NCI-H774 (cell line): Measurements from ENCODE around the gene ADGRD2.

Experiments used
- DNase-seq: peaks from one replicate; lab custom pipeline; 2025; lab: John Stamatoyannopoulos, UW

Gene ADGRD2

DNA sequence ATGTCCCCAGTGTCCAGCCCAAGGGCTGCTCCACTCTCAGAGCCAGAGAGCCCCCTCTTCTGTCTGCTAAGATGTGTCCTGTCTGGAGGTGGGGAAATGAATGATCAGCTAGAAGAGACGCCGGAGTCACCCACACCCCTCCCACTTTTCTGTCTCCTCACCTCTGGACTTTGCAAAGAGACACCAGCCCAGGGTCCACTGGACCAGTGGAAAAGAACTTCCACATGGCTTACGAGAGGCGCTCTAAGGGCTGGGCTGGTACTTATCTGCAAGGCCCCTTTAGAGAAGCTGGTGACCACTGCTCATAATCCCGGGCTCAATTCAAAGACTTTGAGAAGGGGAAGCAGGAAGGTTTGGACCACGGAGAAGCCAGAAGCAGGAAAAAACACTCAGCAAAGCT, 47.8 kb downstream of the ADGRD2 start:
- no peak for DNase-seq

- no peak for DNase-seq
Observed at GRCh38 chr9:124498499-124499146, 48.4 kb downstream of the ADGRD2 start.

DNA sequence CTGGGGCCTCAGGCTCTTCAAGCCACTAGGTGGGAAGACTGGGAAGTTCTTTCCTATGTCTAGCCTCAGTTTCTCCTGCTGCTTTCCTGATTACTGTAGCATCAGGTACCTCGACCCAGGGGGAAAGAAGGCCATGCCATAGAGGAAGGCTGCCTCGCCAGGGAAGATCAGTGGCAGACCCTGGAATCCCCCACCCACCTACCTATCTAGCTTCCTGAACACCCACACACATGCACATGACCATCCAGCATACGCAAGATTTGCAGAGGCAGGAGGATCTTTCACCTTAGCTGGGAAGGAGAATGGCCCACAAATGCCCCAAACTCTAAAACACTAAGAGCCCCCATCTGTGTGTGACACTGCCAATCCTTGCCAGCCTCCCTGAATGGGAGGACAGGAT, 49.0 kb downstream of the ADGRD2 start:
- DNase-seq: no peak

DNA sequence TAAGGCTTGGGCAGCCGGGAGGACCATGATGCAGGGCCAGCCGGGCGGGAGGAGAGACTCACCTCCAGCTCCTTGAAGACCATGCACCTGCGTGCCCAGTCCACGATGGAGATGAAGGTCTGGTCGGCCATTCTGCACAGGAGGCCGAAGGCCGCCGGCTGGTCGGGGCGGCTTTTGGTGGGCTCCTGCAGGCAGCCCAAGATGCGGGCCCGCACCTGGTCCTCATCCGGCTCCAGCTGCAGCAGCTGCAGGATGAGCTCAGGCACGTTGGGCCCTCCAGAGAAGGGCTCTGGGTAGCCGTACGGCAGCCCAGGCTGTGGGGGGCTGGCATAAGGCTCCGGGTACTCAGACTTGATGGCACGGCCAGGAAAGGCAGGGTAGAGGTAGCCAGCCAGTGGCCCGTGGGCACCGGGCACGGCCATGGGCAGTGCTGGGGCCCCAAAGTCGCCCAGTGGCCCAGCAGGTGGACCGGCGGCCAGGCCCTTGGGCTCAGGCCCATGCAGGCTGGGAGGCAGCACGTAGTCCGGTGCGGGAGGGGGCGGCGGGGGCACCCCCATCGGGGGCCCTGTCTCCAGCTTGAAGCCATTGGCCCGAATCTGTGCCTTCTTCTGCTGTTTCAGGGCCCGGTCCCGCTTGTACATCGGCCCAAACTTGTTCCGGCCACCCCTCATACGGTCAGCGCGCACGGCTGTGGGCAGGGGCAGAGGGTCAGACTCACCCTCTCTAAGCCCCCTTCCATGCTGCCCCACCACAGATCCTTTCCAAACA, 50.0 kb downstream of the ADGRD2 start:
- no peak for DNase-seq

DNA sequence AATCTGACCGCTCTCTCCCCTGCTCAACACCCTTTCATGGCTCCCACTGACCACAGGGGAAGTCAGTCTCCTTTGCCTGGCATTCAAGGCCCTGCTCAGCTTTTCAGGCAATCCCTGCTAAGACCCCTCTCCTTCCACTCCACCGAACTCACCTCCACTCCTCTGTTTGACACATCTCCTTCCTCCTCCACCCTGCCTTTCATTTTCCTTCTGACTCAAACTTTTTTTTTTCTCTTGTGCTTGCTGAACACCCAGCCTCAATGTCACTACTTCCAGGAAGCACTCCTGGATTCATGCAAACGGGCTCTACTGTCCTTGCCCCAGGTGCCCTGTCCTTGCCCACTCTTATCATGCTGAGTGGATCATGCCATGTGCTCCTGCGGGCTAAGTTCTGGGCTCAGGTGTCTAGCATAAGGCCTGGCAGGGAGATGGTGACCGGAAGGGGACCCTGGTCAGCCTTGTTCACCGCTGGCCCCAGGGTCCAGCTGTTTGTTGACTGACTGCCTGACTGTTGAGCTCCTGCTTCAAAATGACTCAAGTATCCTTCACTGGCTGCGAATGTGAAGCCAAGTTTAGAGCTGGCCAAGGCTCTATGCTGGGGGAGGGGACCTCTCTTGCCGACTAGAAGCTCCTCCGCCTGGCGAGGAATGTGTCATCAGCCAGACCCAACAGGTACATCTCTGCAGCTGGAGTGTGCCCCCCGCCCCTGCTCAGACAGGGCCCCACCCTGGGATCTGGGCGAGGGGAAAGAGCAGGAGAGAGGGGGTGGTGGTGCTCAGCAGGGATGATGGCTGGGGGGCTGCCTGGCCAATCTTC, 50.8 kb downstream of the ADGRD2 start:
- DNase-seq: no peak

DNA sequence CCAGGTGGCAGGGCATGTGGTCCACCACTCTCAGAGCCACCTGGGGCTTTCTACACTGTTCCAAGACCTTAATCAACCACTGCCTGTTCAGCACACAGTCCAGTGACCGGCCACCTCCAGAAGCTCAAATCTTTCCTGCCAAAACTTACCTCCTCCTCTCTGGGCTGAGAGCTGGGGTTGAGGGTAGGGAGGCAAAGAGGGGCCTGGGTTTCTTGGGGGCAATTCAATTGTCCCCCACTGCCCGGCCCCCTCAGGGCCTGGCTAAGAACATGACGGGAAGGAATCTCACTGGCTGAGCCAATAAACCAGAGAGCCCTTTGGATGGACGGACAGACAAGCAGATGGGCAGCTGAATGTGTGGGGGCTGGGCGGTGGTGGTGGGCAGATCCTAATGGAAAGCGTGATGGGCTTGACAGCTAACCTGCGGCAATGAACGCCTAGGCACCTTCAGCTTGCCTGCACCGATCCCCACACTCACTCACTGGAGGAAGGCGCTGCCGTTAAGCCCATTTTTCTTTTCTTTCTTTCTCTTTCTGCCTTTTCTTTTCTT, 51.6 kb downstream of the ADGRD2 start:
- DNase-seq: no peak

GRCh38 chr9:124502711-124503702, 52.8 kb downstream of the ADGRD2 start:
- no peak for DNase-seq

DNA sequence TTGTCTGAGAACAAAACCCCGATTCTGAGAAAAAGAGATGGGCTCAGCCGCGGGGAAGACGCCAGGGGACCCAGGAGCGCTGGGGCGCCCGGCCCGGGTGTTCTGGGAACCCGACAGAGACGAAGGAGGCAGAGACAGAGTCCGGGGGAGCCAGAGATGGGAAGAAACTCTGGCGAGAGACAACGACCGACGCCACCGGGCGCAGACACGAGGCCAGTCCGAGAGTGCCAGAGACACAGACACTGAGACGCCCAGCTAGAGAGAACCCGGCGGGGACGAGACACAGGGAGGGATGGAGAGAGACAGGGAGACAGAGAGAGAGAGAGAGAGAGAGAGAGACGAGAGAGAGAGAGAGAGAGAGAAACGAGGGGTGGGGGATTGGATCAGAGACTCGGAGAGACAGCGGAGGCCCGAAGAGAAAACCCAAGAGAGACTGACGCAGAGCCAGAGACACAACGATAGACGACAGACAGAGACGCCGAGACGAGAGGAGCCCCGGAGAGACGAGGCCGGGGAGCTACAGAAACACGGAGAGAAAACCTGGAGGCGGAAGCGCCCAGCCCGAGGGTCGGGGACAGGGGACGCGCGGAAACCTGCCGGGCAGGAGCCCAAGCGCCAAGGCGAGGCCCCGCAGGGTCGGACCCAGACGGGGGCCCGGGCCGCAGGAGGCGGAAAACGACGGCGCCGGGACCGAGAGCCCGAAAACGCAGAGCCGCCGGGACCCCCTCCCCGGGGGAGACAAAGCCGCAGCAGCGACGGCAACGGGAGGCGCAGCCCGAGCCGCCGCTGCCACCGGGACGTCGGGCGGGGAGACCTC, 53.7 kb downstream of the ADGRD2 start:
- no peak for DNase-seq

GRCh38 chr9:124504530-124505005, 54.3 kb downstream of the ADGRD2 start:
- no peak for DNase-seq

DNA sequence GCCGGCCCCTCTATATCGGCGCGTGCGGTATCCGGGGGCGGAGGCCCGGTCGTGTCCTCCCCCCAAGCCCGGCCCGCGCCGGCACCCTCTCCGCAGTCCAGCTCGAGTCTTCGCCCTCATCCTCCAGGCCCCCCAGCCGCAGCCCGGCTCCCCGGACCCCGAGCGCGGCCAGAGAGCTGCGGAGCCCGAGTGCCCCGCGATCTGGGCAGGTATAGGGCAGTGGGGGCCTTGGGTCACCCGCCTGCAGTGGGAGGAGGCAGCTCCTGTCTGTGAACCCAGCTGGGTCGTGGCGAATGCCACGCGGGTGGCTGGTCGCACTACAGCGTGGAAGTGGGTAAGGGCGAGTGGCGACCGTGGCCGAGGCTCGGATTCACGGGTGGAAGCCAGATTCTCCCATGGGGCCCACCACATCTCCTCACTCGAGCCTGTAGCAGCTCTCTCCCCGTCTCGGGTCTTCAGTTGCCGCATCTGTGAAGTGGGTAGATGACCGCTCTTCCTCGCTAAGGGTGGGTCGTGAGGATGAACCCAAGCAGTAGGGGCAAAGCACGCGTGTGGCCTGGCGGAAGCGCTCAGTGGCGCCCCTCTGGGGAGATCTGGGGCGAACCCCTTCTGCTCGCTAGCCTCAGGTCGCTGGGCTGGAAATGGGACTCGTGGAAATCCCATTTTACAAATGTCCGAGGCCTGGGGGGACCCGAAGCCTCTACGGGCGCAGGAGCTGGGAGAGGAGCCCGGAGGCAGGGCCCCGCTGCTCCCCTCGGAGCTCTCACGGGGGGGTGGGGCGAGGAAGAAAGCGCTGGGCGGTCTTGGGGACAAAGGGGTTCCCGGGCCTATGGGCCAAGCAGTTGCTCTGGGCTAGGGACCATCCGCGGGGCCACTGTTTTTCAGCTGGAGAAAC, 55.0 kb downstream of the ADGRD2 start:
- DNase-seq: no peak

DNA sequence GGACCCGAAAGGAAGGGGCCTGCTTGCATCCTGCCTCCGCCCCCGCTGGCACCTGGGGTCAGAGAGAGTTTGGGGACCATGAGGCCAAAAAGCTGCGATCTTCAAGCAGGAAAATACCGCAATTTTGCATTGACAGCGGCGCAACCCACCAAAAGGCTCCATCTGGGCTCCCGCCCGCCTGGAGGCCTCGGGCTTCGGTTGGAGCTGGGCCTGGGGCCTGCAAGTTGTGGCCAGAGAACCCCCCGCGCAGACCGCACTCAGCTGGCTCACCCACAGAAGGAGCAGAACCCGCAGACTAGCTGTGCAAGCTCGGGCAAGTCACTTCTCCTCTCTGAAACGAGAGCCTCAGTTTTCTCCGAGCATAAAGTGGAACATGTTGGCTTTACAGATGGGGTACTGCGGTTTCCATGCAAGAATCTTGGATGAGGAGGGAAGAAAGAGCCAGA, 55.7 kb downstream of the ADGRD2 start:
- DNase-seq: no peak

- DNase-seq: no peak
Observed at GRCh38 chr9:124506433-124506832, 56.2 kb downstream of the ADGRD2 start.

DNA sequence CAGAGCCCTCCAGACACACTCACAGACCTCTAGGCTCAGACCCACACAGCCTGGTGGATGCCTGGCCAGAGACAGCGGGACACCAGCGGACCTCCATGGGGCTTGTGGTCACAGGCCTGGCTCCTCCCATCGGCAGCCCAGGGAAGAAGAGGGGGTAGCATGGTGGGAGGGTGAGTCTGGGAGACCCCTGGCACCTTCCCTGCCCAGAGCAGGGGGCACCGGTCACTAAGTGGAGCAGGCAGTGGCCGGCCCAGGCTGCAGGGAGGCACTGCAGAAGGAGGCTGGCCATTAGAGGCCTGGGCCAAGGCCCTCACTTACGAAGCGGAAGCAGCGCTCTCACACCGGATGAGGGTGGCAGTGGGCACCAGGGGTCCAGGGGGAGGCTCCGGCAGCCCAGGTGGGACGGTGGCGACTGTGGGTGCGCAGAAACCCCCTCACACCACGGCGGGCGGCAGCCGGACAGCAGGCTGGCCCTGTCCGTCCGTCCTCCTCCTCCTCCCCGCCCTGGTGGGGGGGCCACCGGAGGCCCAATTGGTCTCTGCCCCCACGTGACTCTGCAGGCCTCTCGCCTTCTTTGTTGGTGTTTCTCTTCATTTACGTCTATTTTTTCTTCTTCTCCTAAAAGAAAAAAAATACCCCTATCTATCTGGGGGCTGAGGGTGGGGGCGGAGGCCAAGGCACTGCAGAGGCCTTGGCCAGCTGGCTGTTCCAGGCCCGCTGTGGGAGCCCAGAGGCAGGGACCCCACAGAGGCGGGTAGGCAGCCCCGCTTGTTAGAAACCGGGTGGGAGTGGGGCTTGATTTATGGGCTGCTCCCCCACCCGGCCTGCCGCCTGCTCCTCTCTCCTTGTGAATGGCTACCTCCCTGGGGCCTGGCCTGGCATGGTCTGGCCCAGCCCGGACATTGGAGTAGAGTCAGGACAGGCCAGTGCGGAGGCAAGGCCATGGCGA, 57.0 kb downstream of the ADGRD2 start, which contains the start of gene NR5A1:
Gene NR5A1 (minus strand): TSS at position 469 of the 949 bp plus-strand sequence. CDS start 4,004 bp downstream, outside the sequence.
- DNase-seq: no peak

GRCh38 chr9:124507880-124508423, 57.7 kb downstream of the ADGRD2 start:
- no peak for DNase-seq

DNA sequence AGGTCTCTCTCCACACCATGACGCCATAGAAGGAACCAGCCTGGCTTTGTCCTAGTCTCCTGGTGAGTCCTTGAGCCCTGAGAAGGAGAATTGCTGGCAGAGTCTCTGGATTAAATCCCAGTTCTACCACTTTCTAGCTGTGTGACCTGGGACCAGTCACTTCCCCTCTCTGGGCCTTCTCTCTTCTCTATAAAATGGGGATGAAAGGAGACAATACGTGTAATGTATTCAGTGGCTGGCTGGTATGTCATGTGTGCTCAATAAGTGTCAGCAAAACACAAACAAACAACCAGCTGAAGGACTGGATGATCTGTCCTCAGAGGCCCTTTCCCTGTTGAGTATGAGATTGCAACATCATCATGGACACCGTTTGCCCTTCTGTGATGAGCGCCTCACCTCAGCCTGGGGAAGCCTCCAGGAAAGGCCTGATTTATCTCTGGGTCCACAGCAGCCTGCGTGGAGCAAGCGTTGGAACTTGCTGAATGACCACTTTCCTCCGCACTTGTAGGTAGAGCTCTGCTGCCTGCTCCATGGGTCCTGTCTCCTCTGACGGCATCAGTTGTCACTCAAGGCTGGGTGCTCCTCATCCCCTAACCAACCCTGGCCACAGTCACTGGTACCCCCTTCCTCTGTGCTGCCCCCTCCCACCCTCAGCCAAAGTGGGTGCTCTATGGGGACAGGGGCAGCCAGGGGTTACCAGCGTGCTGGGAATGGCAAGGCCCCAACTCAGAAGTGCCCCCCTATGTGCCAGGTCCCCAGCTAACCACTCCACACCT, 60.6 kb downstream of the ADGRD2 start:
- no peak for DNase-seq

DNA sequence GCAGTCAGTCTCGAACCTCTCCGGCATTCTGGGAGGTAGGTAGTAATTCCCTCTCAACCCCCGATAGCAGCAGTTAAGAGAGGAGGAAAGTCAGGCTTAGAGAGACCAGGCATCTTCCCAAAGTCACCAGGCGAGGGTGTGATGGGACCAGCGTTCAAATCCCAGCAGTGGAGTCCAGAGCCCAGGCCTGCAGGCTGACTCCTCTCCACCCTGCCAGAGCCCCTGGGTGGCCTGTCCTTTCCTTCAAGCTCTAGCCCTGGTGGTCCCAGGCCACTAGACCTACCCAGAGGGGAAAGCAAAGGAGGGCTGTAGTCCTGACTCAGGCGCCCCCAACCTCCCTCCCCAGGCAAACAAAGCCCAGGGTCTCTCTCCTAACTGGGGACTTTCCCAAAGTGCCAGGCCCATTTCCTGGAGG, 61.2 kb downstream of the ADGRD2 start:
- DNase-seq: no peak
